SK-N-MC (cell line): ENCODE measurements around the gene FHAD1.

Experiments used
- EZH2 ChIP-seq: fragments of 200-600 bp; sonication (generic); IDR thresholded peaks from one replicate; pipeline ENCODE4 v1.6.1; 2017; ENCODE audit warnings: antibody characterized with exemption
- POLR2AphosphoS5 ChIP-seq: IDR thresholded peaks from 2 replicates; pipeline ENCODE4 v1.6.1; 2012; ENCODE audit warnings: mild to moderate bottlenecking, low read depth, low read length, borderline replicate concordance

DNA sequence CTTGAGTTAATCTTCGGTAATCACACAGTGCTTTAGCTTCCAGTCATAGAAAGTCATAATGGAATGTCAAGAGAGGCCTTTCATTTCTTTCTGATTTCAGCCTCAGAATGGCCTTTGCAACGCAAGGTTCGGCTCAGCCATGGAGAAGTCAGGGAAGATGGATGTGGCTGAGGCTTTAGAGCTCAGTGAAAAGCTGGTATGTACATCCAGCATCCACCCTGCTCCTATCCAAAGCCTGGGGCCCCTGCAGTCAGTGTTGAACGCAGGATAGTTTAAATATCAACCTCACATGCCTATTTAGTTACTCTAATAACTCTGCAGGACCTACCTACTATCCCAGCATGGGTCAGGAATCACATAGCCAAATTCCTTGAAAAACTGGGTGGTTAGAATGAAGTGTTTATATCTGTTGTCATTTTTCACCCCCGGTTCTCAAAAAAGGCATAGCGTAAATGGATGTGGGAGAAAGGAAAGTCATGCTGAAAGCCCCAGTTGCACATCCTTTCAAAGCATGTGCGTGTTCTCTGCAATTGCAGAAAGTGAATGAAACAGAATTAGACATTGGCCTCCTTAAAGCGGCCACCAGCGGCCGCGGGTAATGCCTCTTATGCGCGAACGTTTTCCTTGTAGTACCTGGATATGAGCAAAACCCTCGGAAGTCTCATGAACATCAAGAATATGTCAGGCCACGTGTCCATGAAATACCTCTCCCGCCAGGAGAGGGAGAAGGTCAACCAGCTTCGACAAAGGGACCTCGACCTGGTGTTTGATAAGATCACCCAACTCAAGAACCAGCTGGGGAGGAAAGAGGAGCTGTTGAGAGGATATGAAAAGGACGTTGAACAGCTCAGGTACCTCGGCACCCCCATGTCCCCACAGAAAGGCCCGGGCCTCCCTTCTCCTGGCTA, 133.8 kb downstream of the FHAD1 start:
- TF ChIP-seq POLR2AphosphoS5 (no peak), EZH2 (no peak)
